Endodermal cell (in vitro differentiated cells): Measurements from ENCODE around the gene ARPC1B. TPM values are rescaled to one million over a fixed set of nuclear protein-coding genes. Genes with fewer than 3 reads are reported as not detected.
A peak's percentile ranks its signal among the peaks of the same experiment; 100 is the strongest.

ENCODE experiments used
- DNase-seq: peaks from one replicate; pipeline ENCODE4 v3.0.0-alpha.2; 2017
- H3K27ac ChIP-seq: 2 replicates; pipeline ENCODE4 v1.5.1; 2013; ENCODE audit warnings: mild to moderate bottlenecking, low read depth, low read length, moderate library complexity
- H3K27me3 ChIP-seq: 2 replicates; pipeline ENCODE4 v1.6.1; 2013; ENCODE audit warnings: mild to moderate bottlenecking, low read length, moderate library complexity; ENCODE audit not compliant: insufficient read depth, control insufficient read depth, poor library complexity, severe bottlenecking
- H3K36me3 ChIP-seq: 2 replicates; pipeline ENCODE4 v1.7.0; 2013; ENCODE audit warnings: mild to moderate bottlenecking, low read length, moderate library complexity; ENCODE audit not compliant: control insufficient read depth, insufficient read depth
- H3K4me1 ChIP-seq: one replicate; pipeline ENCODE4 v1.7.0; 2013; ENCODE audit warnings: low read length; ENCODE audit not compliant: control insufficient read depth, insufficient read depth
- H3K4me3 ChIP-seq: 2 replicates; pipeline ENCODE4 v1.5.1; 2013; ENCODE audit warnings: mild to moderate bottlenecking, low read length, moderate library complexity
- H3K9ac ChIP-seq: 2 replicates; pipeline ENCODE4 v1.6.1; 2013; ENCODE audit warnings: mild to moderate bottlenecking, low read length, moderate library complexity; ENCODE audit not compliant: poor library complexity, severe bottlenecking; ENCODE audit errors: extremely low read depth
- H3K9me3 ChIP-seq: 2 replicates; pipeline ENCODE4 v1.6.1; 2013; ENCODE audit warnings: mild to moderate bottlenecking, low read length, moderate library complexity; ENCODE audit not compliant: control insufficient read depth
- H3K27ac Mint-ChIP-seq: 2 replicates; pipeline ENCODE4 v1.8.0; 2020; ENCODE audit warnings: mixed read lengths
- H3K27me3 Mint-ChIP-seq: 2 replicates; pipeline ENCODE4 v1.8.0; 2021; ENCODE audit warnings: mild to moderate bottlenecking, mixed read lengths; ENCODE audit not compliant: insufficient read depth
- H3K36me3 Mint-ChIP-seq: 2 replicates; pipeline ENCODE4 v1.8.0; 2020; ENCODE audit warnings: low read depth, mixed read lengths
- H3K4me1 Mint-ChIP-seq: 2 replicates; pipeline ENCODE4 v1.8.0; 2020; ENCODE audit warnings: mixed read lengths
- H3K4me3 Mint-ChIP-seq: 2 replicates; pipeline ENCODE4 v1.8.0; 2020; ENCODE audit warnings: mild to moderate bottlenecking, moderate library complexity, mixed read lengths
- H3K9me3 Mint-ChIP-seq: 2 replicates; pipeline ENCODE4 v1.8.0; 2020; ENCODE audit warnings: mild to moderate bottlenecking, mixed read lengths
- WGBS, 2 experiments: methylation state at CpG; one replicate each; pipeline versions ENCODE4 v1.1.5 to v1.1.7; 2013; ENCODE audit warnings: missing lambda C conversion rate in 2 of 2, mixed read lengths in 1 of 2; ENCODE audit not compliant: insufficient coverage in 1 of 2, insufficient read length in 1 of 2; 5-methylcytosine and 5-hydroxymethylcytosine counted together
- total RNA-seq, 2 donors: library from RNA; stranded (reverse); fragmentation: NEBNext Ultra II Directional in 1 of 2; extraction: Animal tissue kit (Norgen Biotek cat#: 25700) in 1 of 2; gene quantifications; 2 replicates in 1 of 2; 3 replicates in 1 of 2; pipeline ENCODE4 v1.2.1, GENCODE V29; 2021
- TF ChIP-seq, protein P1 (sequence below): fragments of 200-600 bp; sonication (generic); conservative IDR thresholded peaks from 2 replicates; pipeline ENCODE4 v1.5.0; 2021; ENCODE audit warnings: antibody characterized with exemption, mild to moderate bottlenecking

The ARPC1B gene
- total RNA-seq, 2 donors from 2014 or later: 53.3 to 73.9 TPM

- Mint-ChIP-seq H3K4me1 (peaks cover under 1% of the 10 kb centered on the region), H3K36me3 (peaks cover 71% of the 10 kb centered on the region), H3K27me3 (no peaks in the 10 kb centered on the region), H3K9me3 (no peaks in the 10 kb centered on the region), H3K27ac (peak overlapping the region; percentile 17), H3K4me3 (no peak overlapping the region)
- H3K27me3 ChIP-seq: no peaks in the 10 kb centered on the region
- DNase-seq: no peak
- peaks cover 93% of the 10 kb centered on the region for H3K36me3 ChIP-seq
- no peak overlapping the region for H3K27ac ChIP-seq
- H3K9ac ChIP-seq: no peak overlapping the region
- WGBS, 2 experiments: 91 to 95% methylated on average over 5 of the region's 5 CpGs
- no peaks in the 10 kb centered on the region for H3K9me3 ChIP-seq
- no peaks in the 10 kb centered on the region for H3K4me1 ChIP-seq
- TF ChIP-seq, protein P1, sequence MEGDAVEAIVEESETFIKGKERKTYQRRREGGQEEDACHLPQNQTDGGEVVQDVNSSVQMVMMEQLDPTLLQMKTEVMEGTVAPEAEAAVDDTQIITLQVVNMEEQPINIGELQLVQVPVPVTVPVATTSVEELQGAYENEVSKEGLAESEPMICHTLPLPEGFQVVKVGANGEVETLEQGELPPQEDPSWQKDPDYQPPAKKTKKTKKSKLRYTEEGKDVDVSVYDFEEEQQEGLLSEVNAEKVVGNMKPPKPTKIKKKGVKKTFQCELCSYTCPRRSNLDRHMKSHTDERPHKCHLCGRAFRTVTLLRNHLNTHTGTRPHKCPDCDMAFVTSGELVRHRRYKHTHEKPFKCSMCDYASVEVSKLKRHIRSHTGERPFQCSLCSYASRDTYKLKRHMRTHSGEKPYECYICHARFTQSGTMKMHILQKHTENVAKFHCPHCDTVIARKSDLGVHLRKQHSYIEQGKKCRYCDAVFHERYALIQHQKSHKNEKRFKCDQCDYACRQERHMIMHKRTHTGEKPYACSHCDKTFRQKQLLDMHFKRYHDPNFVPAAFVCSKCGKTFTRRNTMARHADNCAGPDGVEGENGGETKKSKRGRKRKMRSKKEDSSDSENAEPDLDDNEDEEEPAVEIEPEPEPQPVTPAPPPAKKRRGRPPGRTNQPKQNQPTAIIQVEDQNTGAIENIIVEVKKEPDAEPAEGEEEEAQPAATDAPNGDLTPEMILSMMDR: no peak
- no peak overlapping the region for H3K4me3 ChIP-seq
These were observed 24.4 kb downstream of the ARPC1B start for GRCh38 chr7:99398891-99399445.

GRCh38 chr7:99399597-99399996, 25.1 kb downstream of the ARPC1B start:
- Histone ChIP-seq H3K4me3 (no peak overlapping the region), H3K27me3 (no peaks in the 10 kb centered on the region), H3K9ac (no peak overlapping the region), H3K27ac (no peak overlapping the region), H3K36me3 (peaks cover 92% of the 10 kb centered on the region), H3K9me3 (no peaks in the 10 kb centered on the region), H3K4me1 (no peaks in the 10 kb centered on the region)
- no peaks in the 10 kb centered on the region for H3K9me3 Mint-ChIP-seq
- no peak for DNase-seq
- no peak overlapping the region for H3K4me3 Mint-ChIP-seq
- no peak overlapping the region for H3K27ac Mint-ChIP-seq
- no peaks in the 10 kb centered on the region for H3K27me3 Mint-ChIP-seq
- no peaks in the 10 kb centered on the region for H3K4me1 Mint-ChIP-seq
- TF ChIP-seq, protein P1: no peak
- peaks cover 72% of the 10 kb centered on the region for H3K36me3 Mint-ChIP-seq
- WGBS, 2 experiments: 92 to 100% methylated on average over 4 to 6 of the region's 6 CpGs

GRCh38 chr7:99402854-99403253, 28.3 kb downstream of the ARPC1B start:
- 97 to 100% methylated on average over 2 of the region's 3 CpGs for WGBS, 2 experiments
- Histone ChIP-seq H3K9ac (no peak overlapping the region), H3K9me3 (no peaks in the 10 kb centered on the region), H3K27ac (no peak overlapping the region), H3K27me3 (no peaks in the 10 kb centered on the region), H3K36me3 (peaks cover 65% of the 10 kb centered on the region), H3K4me1 (peaks cover 8% of the 10 kb centered on the region), H3K4me3 (no peak overlapping the region)
- no peaks in the 10 kb centered on the region for H3K27me3 Mint-ChIP-seq
- no peaks in the 10 kb centered on the region for H3K9me3 Mint-ChIP-seq
- H3K4me3 Mint-ChIP-seq: no peak overlapping the region
- peaks cover 54% of the 10 kb centered on the region for H3K36me3 Mint-ChIP-seq
- no peak for DNase-seq
- no peak overlapping the region for H3K27ac Mint-ChIP-seq
- peaks cover 14% of the 10 kb centered on the region for H3K4me1 Mint-ChIP-seq
- TF ChIP-seq, protein P1: no peak
